ENCODE measurements around the gene RASSF3. TPM values are rescaled to one million over a fixed set of nuclear protein-coding genes. Genes with fewer than 3 reads are reported as not detected.

RASSF3 gene, protein sequence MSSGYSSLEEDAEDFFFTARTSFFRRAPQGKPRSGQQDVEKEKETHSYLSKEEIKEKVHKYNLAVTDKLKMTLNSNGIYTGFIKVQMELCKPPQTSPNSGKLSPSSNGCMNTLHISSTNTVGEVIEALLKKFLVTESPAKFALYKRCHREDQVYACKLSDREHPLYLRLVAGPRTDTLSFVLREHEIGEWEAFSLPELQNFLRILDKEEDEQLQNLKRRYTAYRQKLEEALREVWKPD
- total RNA-seq (2022), result 162 and 179 TPM in 2 replicates
- Bru-seq, nascent RNA, result percentile 94 among the genes with signal in this experiment
- BruChase-seq, experiment 1, labeled RNA remaining after a 6-hour chase, result percentile 92 among the genes with signal in this experiment
- BruChase-seq, experiment 2, labeled RNA remaining after a 2-hour chase, result percentile 88 among the genes with signal in this experiment
- long read RNA-seq, transcript RASSF3-204 (5 exons, 3,492 nt), result major isoform, 21 of 38 reads
- long read RNA-seq, partial matches to known transcripts, result 1 of 38 reads
- long read RNA-seq, other reads (novel, unspliced or antisense), result 15 of 38 reads

DNA sequence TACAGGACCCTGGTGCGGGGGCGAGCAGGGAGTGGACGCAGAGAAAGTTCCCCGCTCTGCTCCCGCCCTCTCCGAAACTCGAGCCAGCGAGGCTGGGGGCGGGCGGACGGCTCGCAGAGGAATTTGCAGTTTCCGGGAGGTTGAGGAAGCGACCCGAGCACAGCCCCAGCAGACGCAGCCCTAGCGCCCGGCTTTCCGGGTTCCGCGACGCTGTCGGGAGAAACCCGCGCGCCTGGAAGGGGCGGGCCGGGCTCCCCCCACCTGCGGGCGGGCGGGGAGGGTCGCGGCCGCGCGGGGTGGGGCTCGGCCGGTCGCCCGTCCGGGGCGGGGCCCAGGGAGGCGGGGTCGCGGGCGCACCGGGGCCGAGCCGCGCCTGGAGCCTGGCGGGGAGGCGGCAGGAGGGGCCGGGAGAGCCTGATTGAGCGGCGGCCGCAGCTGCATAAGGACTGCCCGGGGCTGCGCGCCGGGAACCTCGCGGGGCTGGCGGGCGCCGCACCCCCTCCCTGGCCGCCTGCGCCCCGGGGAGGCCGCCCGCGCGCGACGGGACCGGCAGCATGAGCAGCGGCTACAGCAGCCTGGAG lies at the start of gene RASSF3:
Gene RASSF3 (plus strand): TSS at position 417 of the 581 bp plus-strand sequence. CDS start 138 bp downstream, at position 555.
- Mint-ChIP-seq H3K27me3 (ENCODE audit: unreplicated experiment) (no peaks in the 10 kb centered on the region), H3K4me3 (ENCODE audit: low read depth, unreplicated experiment) (peak within 1 kb of the TSS; percentile 79), H3K27ac (ENCODE audit: unreplicated experiment) (peak within 1 kb of the TSS; percentile 84), H3K36me3 (ENCODE audit: insufficient read depth, unreplicated experiment) (peaks cover 71% of the 10 kb centered on the region), H3K9me3 (ENCODE audit: low read depth, unreplicated experiment) (no peaks in the 10 kb centered on the region), H3K4me1 (ENCODE audit: low read depth, unreplicated experiment) (peaks cover 22% of the 10 kb centered on the region)
- no TSS peak for BruUV-seq (replicated peaks)
- peak; percentile 93 for DNase-seq
- intact Hi-C loops (cut with micrococcal nuclease; ENCODE audit: unreplicated experiment), result loop anchor here (2.0 kb wide), 1 partner anchor 15 kb away; no protein-coding TSS in a partner anchor
- CTCF ChIA-PET, result interaction anchor here (0.7 to 3.0 kb wide), 9 partner anchors 16 to 432 kb away, joined by 3 to 19 read pairs (median 6); no protein-coding TSS in a partner anchor
- TF ChIP-seq, protein P1, sequence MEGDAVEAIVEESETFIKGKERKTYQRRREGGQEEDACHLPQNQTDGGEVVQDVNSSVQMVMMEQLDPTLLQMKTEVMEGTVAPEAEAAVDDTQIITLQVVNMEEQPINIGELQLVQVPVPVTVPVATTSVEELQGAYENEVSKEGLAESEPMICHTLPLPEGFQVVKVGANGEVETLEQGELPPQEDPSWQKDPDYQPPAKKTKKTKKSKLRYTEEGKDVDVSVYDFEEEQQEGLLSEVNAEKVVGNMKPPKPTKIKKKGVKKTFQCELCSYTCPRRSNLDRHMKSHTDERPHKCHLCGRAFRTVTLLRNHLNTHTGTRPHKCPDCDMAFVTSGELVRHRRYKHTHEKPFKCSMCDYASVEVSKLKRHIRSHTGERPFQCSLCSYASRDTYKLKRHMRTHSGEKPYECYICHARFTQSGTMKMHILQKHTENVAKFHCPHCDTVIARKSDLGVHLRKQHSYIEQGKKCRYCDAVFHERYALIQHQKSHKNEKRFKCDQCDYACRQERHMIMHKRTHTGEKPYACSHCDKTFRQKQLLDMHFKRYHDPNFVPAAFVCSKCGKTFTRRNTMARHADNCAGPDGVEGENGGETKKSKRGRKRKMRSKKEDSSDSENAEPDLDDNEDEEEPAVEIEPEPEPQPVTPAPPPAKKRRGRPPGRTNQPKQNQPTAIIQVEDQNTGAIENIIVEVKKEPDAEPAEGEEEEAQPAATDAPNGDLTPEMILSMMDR (IDR thresholded peaks at IDR 0.05; ENCODE audit: unreplicated experiment), result no peak

DNA sequence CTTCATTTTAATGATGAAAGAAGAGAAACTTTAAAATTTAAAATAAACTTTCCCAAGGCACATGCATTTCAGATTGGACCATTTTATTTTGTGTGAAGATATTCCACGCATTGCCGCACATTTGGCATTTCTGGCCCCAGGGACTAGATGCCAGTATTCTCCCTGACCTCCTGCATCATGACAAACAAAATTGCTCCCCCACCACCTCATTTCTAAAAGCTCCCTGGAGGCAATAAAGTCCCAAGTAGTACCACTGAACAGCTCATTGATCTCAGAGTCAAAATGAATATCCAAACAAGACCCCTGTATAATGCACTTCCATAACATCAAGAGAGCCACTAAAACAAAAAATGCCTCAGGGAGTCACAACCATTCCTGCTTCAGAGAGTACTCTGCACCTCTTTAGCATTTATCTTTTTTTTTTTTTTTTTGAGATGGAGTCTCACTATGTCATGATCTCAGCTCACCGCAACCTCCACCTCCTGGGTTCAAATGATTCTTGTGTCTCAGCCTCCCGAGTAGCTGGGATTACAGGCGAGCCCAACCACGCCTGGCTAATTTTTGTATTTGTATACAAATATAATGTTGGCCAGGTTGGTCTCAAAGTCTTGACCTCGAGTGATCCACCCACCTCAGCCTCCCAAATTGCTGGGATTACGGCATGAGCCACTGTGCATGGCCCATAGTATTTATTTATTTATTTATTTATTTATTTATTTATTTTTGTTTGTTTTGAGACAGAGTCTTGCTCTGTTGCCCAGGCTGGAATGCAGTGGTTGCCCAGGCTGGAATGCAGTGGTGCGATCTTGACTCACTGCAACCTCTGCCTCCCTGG lies 48.8 kb upstream of the RASSF3 start:
- Mint-ChIP-seq H3K9me3 (ENCODE audit: low read depth, unreplicated experiment) (no peaks in the 10 kb centered on the region), H3K4me3 (ENCODE audit: low read depth, unreplicated experiment) (no peak overlapping the region), H3K27ac (ENCODE audit: unreplicated experiment) (peak overlapping the region; percentile 15), H3K36me3 (ENCODE audit: insufficient read depth, unreplicated experiment) (peaks cover 5% of the 10 kb centered on the region), H3K4me1 (ENCODE audit: low read depth, unreplicated experiment) (peaks cover 21% of the 10 kb centered on the region), H3K27me3 (ENCODE audit: unreplicated experiment) (peaks cover 12% of the 10 kb centered on the region)
- TF ChIP-seq, protein P1 (IDR thresholded peaks at IDR 0.05; ENCODE audit: unreplicated experiment), result no peak
- CTCF ChIA-PET, result interaction anchor here (0.7 to 1.3 kb wide), 3 partner anchors 11 to 121 kb away, joined by 3 to 5 read pairs (median 3); no protein-coding TSS in a partner anchor
- intact Hi-C loops (cut with micrococcal nuclease; ENCODE audit: unreplicated experiment), result no loop called here
- no TSS peak for BruUV-seq (replicated peaks)
- no peak for DNase-seq

DNA sequence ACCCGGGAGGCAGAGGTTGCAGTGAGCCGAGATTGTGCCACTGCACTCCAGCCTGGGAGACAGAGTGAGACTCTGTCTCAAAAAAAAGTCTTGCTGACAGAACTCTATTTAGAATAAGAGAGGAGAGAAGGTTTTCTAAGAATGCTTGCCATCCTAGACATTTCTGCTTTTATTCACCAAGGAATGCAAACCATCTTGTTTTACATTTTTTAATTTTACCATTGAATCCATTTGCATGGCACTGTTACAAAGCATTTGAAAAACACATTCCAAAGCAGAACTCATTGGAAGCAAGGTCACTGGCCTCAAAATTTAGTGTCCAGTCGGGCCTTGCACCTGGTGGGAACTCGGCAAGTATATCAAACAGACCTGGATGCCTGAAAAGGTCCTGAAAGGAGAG lies 44.2 kb upstream of the RASSF3 start:
- Mint-ChIP-seq H3K9me3 (ENCODE audit: low read depth, unreplicated experiment) (no peaks in the 10 kb centered on the region), H3K4me3 (ENCODE audit: low read depth, unreplicated experiment) (no peak overlapping the region), H3K27me3 (ENCODE audit: unreplicated experiment) (no peaks in the 10 kb centered on the region), H3K4me1 (ENCODE audit: low read depth, unreplicated experiment) (peaks cover 39% of the 10 kb centered on the region), H3K36me3 (ENCODE audit: insufficient read depth, unreplicated experiment) (peaks cover 5% of the 10 kb centered on the region), H3K27ac (ENCODE audit: unreplicated experiment) (no peak overlapping the region)
- BruUV-seq (replicated peaks), result no TSS peak
- intact Hi-C loops (cut with micrococcal nuclease; ENCODE audit: unreplicated experiment), result no loop called here
- no peak for DNase-seq
- TF ChIP-seq, protein P1 (IDR thresholded peaks at IDR 0.05; ENCODE audit: unreplicated experiment), result no peak
- CTCF ChIA-PET, result interaction anchor here (0.6 kb wide), 1 partner anchor 259 kb away, joined by 3 read pairs; no protein-coding TSS in a partner anchor
